Activated CD8-positive, alpha-beta memory T cell treated with anti-CD3 and anti-CD28 coated beads, Interleukin-2, amount 50 U/mL, for 48 hours (primary cell): ENCODE measurements around the gene P3H4.

ENCODE experiments used
- DNase-seq: peaks from one replicate; pipeline ENCODE4 v3.0.0-alpha.2; 2020

Gene P3H4

GRCh38 chr17:41769346-41769862, 42.3 kb downstream of the P3H4 start:
- no peak for DNase-seq

GRCh38 chr17:41768682-41769288, 43.0 kb downstream of the P3H4 start:
- DNase-seq: no peak

GRCh38 chr17:41767324-41768042, 44.3 kb downstream of the P3H4 start:
- no peak for DNase-seq

GRCh38 chr17:41766135-41766534, 45.6 kb downstream of the P3H4 start:
- DNase-seq: no peak

- DNase-seq: no peak
These were observed 48.4 kb downstream of the P3H4 start for GRCh38 chr17:41763327-41763726.

- no peak for DNase-seq
These were observed 48.9 kb downstream of the P3H4 start for GRCh38 chr17:41762841-41763240.

GRCh38 chr17:41762391-41762790, 49.4 kb downstream of the P3H4 start:
- no peak for DNase-seq

GRCh38 chr17:41760878-41761277, 50.9 kb downstream of the P3H4 start:
- no peak for DNase-seq

- DNase-seq: no peak
These were observed 53.1 kb downstream of the P3H4 start for GRCh38 chr17:41758601-41759000.

GRCh38 chr17:41754066-41754465, 57.7 kb downstream of the P3H4 start:
- DNase-seq: no peak
